HG03520 (cell line): ENCODE results near the gene ATG9A.
A peak's percentile ranks its signal among the peaks of the same experiment; 100 is the strongest.

Experiments used
- ATAC-seq: cut with Tn5 transposase; IDR thresholded peaks from one replicate; pipeline ENCODE4 v1.9.1; 2021; ENCODE audit warnings: mild to moderate bottlenecking, moderate library complexity; ENCODE audit not compliant: unreplicated experiment

The ATG9A gene

DNA sequence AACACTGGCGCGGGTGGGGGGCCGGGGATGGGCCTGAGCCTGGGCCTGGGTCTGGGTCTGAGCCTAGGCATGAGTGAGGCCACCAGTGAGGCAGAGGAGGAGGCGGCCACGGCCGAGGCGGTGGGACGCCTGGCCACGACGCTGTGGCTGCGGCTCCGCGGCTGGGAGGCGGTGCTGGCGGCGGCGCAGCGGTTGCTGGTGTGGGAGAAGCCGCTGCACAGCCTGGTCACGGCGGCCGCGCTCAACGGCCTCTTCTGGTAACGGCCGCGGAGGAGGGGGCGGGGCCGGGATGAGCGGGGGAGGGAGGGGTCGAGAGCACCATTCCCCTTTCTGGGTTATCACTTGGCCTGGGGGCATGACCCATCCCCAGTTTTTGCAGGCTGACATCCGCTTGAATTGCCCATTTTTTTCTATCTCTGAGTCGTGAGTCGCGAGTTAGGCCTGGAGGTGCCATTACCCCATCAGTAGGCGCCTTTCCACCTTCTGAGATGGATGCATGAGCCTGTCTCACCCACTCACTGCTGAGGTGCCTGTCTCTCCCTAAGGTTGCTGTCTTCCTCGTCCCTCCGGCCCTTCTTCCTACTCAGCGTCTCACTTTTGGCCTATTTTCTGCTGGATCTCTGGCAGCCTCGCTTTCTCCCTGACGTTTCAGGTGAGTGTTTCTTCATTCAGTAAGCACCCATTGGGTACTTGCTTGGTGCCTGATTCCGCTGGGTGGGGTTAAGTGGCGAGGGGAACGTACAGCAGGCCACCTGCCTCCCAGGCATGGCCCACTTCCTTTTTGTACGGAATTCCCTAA lies 50.9 kb downstream of the ATG9A start:
- ATAC-seq, result peak; percentile 14

DNA sequence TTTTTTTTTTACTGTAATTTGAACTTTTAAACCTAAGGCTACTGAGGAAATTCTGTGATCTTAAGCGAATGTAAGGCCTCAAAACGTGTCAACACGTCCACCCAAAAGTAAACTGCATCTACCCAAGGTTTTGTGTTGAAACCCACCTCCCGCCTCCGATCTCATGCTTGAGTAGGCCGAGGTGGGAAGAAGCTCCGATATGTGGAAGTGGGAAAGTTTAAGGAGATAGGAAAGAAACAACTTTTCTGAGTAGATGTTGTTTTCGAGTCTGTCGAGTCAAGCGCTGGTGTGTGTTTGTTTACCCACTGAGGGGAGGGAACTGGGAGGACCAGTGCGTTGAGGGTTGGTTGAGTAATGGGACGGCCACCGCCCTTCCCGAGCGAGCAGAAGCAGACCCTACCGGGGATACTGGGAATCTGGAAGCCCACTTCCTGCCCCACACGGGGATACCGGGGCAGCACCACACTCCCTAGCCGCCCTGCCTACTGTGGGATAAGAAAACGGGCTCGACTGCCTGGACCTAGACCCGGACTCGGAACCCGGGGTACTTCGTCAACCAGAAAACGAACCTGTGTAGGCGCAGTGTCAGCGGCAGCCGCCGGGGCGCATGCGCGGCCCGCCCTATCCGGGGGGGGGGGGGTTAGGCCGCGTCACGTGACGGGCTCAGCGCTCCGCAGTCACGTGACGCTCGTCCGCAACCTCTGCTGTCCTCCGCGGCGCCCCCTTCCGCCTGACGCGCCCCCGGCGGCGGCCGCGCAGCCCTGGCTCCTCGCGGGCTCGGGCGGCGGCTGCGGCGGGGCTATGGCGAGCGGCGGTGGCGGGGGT lies 51.7 kb downstream of the ATG9A start, which contains the start of gene RETREG2:
RETREG2 (plus strand) TSS at position 724 of the 825 bp plus-strand sequence; CDS start at position 802, 78 bp downstream.
- peak; percentile 39 for ATAC-seq

DNA sequence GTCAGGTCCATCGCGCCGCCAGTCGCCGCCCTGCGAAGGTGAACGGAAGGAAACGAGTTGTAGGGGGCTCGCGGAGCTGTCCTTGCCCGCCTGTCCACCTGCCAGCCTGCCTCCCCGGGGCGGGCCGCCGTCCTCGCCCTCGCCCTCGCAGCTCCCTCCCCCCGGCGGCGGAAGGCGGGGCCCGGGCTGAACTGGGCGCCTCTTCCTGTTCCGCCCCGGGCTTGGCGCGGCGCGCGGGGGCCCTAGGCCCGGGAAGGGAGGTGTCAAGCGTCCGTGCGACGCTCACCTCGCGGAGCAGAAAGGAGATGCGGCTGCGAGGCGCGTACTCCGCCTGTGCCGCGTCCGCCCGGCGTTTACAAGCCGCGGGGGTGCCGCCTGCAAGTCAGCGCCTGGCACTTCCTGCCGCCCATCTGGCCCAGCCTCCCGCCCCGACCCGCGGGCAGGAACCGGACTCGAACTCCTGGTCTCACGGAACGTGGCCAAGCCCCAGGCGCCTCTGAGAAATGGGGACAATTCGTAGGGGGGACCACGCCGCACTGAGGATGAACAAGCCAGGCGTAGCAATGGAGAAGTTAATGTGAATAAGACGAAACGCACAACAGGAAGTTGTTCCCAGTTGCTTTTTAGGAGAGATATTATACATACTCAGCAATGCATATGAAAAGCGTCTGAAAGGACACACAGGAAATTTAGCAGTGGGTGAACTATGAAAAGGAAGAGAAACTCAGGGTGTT lies 52.5 kb downstream of the ATG9A start, which contains the start of gene CNPPD1:
CNPPD1 (minus strand) TSS at position 108 of the 734 bp plus-strand sequence; CDS start at position 11, 97 bp downstream.
- ATAC-seq, result peak; percentile 61

DNA sequence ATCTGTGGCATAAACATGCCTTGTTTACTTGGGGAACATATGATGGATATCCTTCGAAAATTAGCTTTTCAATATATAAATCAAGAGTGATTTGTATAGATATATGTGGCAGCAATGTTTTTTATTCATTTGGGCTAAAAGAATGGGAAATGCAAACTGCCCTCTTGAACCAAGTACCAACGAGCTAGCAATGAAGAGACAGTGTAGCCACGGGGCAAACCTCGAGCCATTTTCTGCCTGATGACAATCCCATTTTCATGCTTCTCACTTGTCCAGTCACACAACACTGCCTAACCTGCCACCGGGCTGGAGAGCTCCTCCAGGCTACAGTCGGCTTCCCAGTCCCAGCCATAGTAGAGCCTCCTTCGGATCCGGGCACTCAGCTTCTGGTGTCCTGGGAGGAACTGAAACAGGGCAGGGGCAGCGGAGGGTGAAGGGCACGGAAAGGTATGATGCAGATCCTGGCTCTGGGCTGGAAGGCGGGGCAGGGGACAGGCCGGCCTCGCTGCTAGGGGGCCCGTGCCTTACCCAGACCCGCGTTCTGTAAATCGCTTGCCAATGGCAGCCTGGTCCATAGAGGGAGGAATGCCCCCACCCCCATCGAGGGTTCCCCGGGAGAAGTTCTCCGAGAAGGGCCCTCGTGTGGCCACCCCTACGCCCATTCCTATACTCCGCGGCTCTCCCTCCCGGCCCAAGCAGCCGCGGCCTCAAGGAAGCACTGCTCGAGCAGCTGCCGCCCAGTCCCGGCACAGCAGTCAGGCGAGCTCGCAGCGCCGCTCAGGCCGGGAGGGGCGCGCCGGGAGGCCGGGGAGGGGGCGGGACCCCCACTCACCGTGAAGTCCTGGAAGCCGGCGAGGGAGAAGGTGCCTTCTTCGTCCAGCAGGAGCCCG lies 53.3 kb downstream of the ATG9A start:
- ATAC-seq, result peak; percentile 11

DNA sequence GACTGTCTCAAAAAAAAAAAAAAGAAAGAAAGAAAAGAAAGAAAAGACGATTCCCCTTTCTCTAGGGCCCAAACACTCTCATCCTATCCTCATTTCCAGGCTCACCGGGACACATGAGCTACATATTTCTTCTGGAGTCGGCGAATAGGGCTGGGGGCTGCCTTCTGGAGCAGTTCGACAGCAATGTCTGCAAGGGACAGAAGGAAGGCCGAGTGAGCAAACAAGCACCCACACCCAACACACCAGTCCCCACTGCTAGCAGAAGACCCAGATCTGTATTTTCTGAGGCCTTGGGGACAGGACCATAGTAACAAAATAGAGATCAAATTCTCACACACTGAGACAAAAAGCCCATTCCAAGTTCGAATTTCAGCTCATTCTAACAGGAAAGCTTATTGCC lies 54.0 kb downstream of the ATG9A start:
- ATAC-seq, result no peak

DNA sequence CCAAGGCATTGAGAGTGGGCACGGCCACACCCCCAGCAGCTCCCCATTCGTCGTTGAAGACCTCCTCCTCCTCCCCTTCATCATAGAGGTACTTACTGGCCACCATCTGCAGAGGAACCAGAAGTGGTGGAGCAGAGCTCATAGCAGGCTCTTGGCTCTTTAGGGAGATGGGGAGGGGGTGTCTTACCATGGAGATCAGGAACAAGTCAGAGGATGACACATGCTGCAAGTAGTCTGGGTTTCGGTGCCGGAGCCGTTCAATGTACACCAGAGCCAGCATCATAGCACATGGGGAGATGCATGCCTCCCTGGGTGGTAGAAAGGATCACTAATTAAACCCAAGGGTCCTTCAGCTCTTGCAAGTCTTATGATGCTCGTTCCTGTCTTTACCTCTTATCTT lies 54.6 kb downstream of the ATG9A start:
- no peak for ATAC-seq

DNA sequence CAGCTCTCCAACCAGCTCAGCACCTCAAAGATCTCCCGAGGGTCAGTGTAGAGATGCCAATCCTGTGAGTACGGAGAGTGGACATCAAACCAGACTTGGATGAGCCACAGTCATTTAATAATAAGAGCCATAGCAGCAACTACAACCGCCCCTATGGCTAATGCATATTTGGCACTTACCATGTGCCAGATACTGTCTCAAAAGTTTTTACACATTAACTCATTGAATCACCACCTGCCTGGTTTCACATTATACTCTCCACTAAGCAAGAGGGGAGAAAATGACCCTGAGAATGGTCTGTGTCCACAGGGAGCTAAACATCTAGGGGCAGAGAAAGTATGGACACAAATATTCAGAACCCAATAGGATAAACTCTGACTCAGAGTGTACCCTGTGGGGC lies 55.3 kb downstream of the ATG9A start:
- no peak for ATAC-seq

DNA sequence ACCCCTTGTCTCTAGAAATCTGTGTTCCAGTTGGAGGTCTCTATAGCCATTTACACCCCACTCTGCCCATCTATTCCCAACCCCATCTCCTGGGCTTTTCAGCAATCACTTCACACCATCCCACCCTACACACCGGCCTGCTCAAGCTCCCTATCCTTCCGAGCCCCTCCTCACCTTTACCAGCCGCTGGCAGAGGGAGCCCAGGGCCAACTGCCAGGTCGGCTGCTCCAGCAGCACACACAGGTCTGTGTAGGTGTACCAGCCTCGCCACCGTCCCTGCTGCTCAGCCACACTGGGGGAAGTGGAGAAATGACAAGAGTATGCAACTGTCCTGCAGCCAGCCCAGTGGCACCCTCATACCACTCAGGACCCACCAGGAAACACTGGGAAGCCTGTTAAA lies 56.3 kb downstream of the ATG9A start:
- ATAC-seq, result no peak

DNA sequence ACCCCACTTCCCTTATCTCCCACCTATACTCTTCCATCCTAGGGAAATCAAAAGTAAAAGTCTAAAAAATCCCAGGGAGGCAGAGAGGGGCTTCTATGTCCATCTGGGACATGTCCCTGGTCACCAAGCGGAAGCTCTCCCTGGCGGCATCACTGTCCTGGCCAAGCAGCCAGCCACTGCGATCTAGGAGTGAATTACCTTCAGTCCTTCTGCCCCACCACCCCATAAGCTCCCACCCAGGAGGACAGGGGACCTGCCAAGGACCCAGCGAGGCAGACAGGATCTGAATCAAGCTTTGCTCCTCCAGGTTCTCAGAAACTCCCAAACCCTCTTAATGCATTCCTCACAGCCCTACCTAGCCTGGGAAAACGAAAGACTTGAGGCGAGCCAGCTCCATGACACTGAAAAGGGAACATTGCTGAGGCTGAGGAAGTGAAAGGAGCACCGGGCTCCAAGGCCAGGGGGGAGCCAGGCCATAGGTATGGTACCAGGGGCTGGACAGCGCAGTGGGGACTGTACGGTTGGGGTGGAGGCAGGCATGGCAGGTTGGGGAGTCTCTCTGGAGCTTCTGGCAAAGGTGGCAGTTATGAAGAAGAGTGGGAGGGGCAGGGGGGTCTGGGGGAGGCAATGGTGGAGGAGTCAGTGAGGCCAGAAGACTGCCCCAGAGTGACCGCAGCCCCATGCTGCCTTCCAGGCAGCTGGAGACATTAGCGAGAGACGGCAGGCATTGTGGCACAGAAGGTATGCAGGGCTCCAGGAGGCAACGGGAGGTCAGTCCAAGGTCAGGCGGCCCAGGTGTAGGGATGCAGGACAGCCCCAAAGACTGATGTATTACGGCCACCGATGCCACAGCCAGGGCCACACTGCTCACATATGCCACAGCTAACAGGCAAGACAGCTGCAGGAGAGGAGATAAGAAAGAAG lies 56.9 kb downstream of the ATG9A start:
- ATAC-seq, result no peak

DNA sequence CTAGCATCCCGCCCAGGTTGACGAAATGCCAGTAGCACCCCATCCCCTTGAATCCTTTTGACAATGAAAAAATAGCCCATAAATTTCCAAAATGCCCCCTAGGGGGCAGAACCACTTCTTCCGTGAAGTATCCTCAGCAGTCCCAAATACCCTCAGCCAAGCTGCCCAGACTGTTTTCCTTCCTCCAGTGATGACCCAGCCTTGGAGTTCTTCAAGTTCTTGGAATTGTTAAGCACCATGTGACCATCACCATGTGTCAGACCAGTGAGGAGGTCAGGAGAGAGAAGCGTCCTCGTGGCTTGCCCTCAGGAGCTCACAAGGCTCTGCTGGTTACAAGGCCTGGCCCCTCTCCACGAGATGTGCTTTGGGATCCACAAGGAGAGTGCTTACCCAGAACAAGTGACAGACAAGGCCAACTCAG lies 58.2 kb downstream of the ATG9A start:
- no peak for ATAC-seq

DNA sequence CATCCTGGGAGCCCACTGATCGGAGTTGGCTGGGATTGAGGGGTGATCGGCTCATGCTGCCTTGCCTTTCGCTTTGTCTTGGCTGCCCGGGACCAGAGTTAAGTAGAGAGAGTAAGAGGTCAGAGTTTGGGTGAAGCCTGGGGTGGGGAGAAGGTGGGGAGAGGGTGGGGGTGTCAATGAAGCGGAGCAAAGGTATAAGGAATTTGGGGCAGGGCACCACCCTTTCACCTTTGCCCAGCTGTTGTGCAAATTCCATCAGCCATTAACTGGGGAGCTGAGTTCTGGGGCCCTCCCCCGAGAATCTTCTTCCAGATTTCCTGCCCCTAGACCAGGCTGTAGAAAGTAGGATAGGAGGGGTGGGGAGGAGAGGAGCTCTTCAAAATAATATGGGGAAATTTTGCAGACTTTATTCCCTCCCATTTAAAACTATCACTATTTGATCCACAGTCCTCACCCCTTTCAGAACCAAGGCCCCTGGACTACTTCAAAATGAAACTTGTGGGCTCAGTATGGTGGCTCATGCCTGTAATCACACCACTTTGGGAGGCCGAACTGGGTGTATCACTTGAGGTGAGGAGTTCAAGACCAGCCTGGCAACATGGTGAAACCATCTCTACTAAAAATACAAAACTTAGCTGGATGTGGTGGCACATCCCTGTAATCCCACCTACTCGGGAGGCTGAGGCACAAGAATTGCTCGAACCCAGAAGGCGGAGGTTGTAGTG lies 59.3 kb downstream of the ATG9A start, which contains the start of gene SLC23A3:
SLC23A3 (minus strand) TSS at position 100 of the 725 bp plus-strand sequence; CDS start at position 55, 45 bp downstream.
- ATAC-seq, result no peak
